ENCODE measurements around the gene LDB2. TPM values are rescaled to one million over a fixed set of nuclear protein-coding genes. Genes with fewer than 3 reads are reported as not detected.

Gene LDB2
- total RNA-seq, 1 experiment from 2014 or later = not detected

- Histone ChIP-seq H3K27me3 (ENCODE audit: insufficient read depth, low read depth) (peaks cover 2% of the 10 kb centered on the region; the same call in 1 of the 2 replicates), H4K20me1 (ENCODE audit: insufficient read depth) (no peaks in the 10 kb centered on the region), H3K27ac (no peak overlapping the region), H3K4me2 (no peak overlapping the region), H3K79me2 (ENCODE audit: low read depth) (no peaks in the 10 kb centered on the region), H3F3A (ENCODE audit: insufficient read depth, low read depth) (no peaks in the 10 kb centered on the region), H3K4me1 (replicated peaks; ENCODE audit: insufficient read depth) (no peaks in the 10 kb centered on the region), H3K9me2 (ENCODE audit: insufficient read depth) (no peaks in the 10 kb centered on the region), H3K36me3 (ENCODE audit: low read depth) (no peaks in the 10 kb centered on the region), H3K4me3 (no peak overlapping the region), H2AFZ (no peak overlapping the region), H3K9me3 (ENCODE audit: insufficient read depth, low read depth) (no peaks in the 10 kb centered on the region)
- no peak for DNase-seq
- ChIA-PET POLR2A (ENCODE audit: unreplicated experiment) (no interaction called here), CTCF (no interaction called here)
- TF ChIP-seq CTCF (conservative IDR thresholded peaks at IDR 0.05) = no peak
- TF ChIP-seq EZH2 (IDR thresholded peaks at IDR 0.05; ENCODE audit: low read depth) = no peak
- intact Hi-C loops (cut with micrococcal nuclease; ENCODE audit: unreplicated experiment) = no loop called here
- BruUV-seq (replicated peaks) = no TSS peak
Observed at GRCh38 chr4:16790508-16790907, 107.9 kb downstream of the LDB2 start.

GRCh38 chr4:16788868-16789267, 109.6 kb downstream of the LDB2 start:
- Histone ChIP-seq H3K27me3 (ENCODE audit: insufficient read depth, low read depth) (peaks cover 5% of the 10 kb centered on the region; the same call in 1 of the 2 replicates), H3F3A (ENCODE audit: insufficient read depth, low read depth) (no peaks in the 10 kb centered on the region), H3K4me1 (replicated peaks; ENCODE audit: insufficient read depth) (no peaks in the 10 kb centered on the region), H3K4me3 (no peak overlapping the region), H3K4me2 (no peak overlapping the region), H3K27ac (no peak overlapping the region), H3K9me3 (ENCODE audit: insufficient read depth, low read depth) (no peaks in the 10 kb centered on the region), H3K36me3 (ENCODE audit: low read depth) (no peaks in the 10 kb centered on the region), H4K20me1 (ENCODE audit: insufficient read depth) (no peaks in the 10 kb centered on the region), H3K79me2 (ENCODE audit: low read depth) (no peaks in the 10 kb centered on the region), H2AFZ (no peak overlapping the region), H3K9me2 (ENCODE audit: insufficient read depth) (no peaks in the 10 kb centered on the region)
- ChIA-PET POLR2A (ENCODE audit: unreplicated experiment) (no interaction called here), CTCF (no interaction called here)
- intact Hi-C loops (cut with micrococcal nuclease; ENCODE audit: unreplicated experiment) = no loop called here
- BruUV-seq (replicated peaks) = no TSS peak
- no peak for TF ChIP-seq EZH2 (IDR thresholded peaks at IDR 0.05; ENCODE audit: low read depth)
- TF ChIP-seq CTCF (conservative IDR thresholded peaks at IDR 0.05) = no peak
- DNase-seq = no peak

- Histone ChIP-seq H3K36me3 (ENCODE audit: low read depth) (no peaks in the 10 kb centered on the region), H3K79me2 (ENCODE audit: low read depth) (no peaks in the 10 kb centered on the region), H4K20me1 (ENCODE audit: insufficient read depth) (no peaks in the 10 kb centered on the region), H3K4me3 (no peak overlapping the region), H3K27ac (no peak overlapping the region), H3F3A (ENCODE audit: insufficient read depth, low read depth) (no peaks in the 10 kb centered on the region), H3K27me3 (ENCODE audit: insufficient read depth, low read depth) (peaks cover 5% of the 10 kb centered on the region; the same call in 1 of the 2 replicates), H3K4me2 (no peak overlapping the region), H3K9me3 (ENCODE audit: insufficient read depth, low read depth) (no peaks in the 10 kb centered on the region), H3K4me1 (replicated peaks; ENCODE audit: insufficient read depth) (no peaks in the 10 kb centered on the region), H3K9me2 (ENCODE audit: insufficient read depth) (no peaks in the 10 kb centered on the region), H2AFZ (no peak overlapping the region)
- intact Hi-C loops (cut with micrococcal nuclease; ENCODE audit: unreplicated experiment) = no loop called here
- POLR2A ChIA-PET (ENCODE audit: unreplicated experiment) = no interaction called here
- no TSS peak for BruUV-seq (replicated peaks)
- TF ChIP-seq EZH2 (IDR thresholded peaks at IDR 0.05; ENCODE audit: low read depth) (no peak), CTCF (conservative IDR thresholded peaks at IDR 0.05) (no peak)
- DNase-seq = no peak
- CTCF ChIA-PET = no interaction called here
Observed at GRCh38 chr4:16785793-16786527, 112.5 kb downstream of the LDB2 start.
